HG03521 (cell line): Measurements from ENCODE around the gene HNRNPD.
"Not testable (repeated sequence)": the region's sequence is repeated elsewhere in the genome, so short reads cannot be mapped to it uniquely, and the experiment has no call there.

Experiments
- ATAC-seq: cut with Tn5 transposase; IDR thresholded peaks from one replicate; pipeline ENCODE4 v1.9.1; 2021; ENCODE audit warnings: mild to moderate bottlenecking, moderate library complexity; ENCODE audit not compliant: unreplicated experiment

The HNRNPD gene

GRCh38 chr4:82373486-82373815, 340 bp downstream of the HNRNPD start:
- peak; percentile 18 for ATAC-seq

DNA sequence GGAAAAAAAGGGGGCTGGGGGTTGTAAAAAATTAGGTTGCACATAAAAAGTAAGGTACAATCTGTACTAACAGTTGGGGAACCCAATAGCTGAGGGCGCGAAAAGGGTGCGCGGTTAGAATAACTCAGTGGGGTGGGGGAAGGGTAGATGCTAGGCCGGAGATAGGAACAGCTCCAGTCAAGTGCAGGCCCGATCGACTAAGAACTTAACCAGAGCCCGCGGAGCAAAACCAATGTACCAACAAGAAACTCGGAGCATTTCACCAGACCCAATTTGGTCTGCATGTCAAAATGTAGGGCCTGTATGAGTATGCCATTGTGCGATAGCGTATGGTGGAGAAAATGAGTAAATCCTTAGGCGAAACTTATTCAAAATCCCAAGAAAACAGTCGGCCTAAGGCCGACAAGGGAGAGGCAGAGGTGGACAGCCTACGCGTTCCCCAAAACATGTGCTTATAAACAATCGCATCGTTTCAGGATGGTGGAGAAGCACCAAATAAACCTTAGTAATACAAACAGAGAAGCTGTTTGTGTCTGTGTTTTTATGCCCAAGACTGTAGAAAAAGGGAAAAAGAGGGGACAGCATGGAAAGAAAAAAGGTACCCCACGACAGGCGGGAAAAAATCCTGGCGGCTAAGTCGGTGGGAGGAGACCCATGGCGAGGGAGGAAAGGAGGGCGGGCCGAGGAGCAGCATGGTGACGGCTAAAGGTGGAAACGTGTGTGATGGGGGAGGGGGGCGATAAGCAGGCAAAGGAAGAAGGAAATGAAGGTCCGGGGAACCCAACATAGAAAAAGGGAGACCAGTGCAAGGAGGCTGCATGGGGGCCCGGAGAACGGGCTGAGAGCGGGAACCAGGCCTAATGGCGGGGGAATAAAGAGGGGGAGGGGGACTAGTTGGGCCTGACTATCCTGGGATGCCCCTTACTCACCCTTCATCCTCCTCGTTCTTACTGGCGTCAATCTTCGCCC, 990 bp downstream of the HNRNPD start:
- ATAC-seq, result no peak

DNA sequence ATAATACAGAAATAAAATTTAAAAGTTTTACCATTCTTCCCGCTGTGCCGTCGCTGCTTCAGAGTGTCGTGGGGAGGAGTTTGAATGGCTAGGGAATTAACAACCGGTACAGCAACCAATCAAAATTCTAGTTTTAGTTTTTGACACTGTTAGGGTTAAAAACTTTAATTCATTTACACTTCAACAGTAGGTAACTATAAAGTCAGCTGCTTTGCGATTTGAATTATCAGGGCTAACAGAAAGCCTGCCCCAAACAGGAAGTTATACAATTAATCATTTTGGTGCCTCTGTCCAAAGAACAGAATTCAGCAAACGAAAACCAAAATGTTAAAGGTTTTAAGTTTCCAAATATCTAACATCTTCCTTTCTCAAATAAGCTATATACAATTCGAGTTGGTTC, 2.3 kb downstream of the HNRNPD start:
- no peak for ATAC-seq

GRCh38 chr4:82367438-82368097, 6.2 kb downstream of the HNRNPD start:
- no peak for ATAC-seq

GRCh38 chr4:82366431-82366830, 7.4 kb downstream of the HNRNPD start:
- not testable (repeated sequence) for ATAC-seq

GRCh38 chr4:82363896-82364487, 9.8 kb downstream of the HNRNPD start:
- ATAC-seq, result no peak

- ATAC-seq, result no peak
Observed at GRCh38 chr4:82362565-82362964, 11.2 kb downstream of the HNRNPD start.

DNA sequence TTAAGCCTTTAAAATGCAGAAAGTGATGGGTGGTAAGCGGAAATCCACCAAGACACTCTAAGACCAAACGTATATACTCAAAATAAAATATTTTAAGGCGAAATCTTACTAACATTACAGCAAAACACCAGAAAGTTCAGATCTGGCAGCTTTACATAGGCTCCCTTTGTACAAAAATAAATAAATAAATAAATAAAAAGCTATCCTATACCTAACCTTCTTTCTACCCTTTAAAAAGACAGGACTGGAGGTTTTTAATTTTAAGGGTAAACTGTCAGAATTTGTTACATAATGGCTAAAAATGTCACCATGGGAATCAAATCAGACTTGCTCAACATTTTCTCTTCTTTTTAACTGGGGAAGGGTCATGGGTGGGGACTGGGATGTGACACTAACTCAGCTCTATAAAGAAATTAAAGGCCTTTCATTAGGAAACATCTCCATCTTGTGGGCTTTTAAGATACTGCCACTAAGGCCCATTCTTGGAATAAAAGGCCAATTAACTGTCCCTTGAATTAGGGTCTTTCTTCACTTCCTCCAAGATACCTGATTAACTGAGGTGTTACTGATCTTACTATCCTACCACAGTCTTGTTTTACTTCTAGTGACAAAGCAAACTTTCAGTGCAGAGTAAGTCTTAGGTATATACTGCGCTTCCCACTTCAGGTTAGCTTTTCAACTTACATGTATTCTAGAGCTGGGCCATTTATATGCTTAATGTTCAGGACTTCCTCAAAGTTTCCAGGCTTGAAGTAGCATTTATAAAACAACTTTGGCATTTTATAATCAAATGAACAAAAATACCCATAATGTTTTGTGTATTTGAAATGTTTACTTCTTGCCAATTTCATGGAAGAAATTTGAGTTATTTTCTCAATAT, 13.3 kb downstream of the HNRNPD start:
- no peak for ATAC-seq

DNA sequence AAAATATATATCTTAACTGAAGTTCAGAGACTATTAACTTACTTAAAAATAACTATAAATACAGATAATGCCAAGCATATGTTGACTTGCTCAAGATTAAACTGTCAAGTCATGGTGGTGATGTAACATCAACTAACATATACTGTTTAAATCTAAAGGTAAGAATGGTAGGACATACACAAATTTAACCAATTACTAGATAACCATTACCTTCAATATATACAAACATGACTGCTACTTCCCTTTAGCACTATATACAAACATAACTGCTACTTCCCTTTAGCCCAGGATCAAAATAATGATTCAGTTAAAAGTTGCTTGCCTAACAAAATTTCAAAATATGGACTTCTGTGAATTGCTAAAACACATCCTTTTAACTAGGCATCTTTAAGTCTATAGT, 14.9 kb downstream of the HNRNPD start:
- ATAC-seq, result no peak

DNA sequence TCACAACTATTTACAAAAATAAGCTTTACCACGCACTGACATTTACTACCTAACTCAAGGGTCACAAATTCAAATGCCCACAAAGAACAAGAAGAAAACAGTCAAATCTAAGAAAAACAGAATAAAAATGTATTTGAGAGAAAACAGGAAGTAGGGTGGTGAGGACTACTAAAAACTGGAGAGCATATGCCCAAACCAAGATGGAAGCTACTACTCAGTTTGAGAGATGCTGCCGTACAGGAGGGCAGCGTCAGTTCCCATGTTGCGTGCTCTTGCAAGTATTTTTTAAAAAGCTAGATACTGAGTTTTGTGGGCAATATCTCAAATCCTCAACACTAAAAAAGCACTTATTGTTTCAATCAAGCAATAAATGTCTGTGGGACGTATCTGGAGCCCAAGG, 16.2 kb downstream of the HNRNPD start:
- ATAC-seq, result no peak

DNA sequence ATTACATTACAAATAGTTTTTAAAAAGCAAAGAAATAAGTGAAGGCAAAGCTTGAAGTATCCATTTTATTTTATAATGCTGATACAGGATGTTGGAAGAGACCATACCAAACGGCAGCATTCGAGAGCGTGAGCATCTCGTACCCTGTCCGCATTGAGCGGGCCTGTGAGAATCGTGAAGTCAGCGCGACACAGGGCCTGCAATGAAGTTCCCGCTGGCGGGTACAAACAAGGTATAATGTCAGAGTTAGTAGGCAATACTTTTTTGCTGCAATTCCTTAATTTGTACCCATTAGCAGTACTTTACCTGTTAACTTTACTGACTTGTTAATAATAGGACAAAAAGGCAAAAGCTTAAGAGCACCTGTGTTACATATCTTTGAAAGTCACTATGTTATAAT, 19.0 kb downstream of the HNRNPD start:
- ATAC-seq, result no peak

GRCh38 chr4:82352825-82353366, 20.9 kb downstream of the HNRNPD start:
- no peak for ATAC-seq

GRCh38 chr4:82352118-82352824, 21.5 kb downstream of the HNRNPD start:
- ATAC-seq, result no peak

GRCh38 chr4:82346126-82346525, 27.7 kb downstream of the HNRNPD start:
- ATAC-seq, result no peak

DNA sequence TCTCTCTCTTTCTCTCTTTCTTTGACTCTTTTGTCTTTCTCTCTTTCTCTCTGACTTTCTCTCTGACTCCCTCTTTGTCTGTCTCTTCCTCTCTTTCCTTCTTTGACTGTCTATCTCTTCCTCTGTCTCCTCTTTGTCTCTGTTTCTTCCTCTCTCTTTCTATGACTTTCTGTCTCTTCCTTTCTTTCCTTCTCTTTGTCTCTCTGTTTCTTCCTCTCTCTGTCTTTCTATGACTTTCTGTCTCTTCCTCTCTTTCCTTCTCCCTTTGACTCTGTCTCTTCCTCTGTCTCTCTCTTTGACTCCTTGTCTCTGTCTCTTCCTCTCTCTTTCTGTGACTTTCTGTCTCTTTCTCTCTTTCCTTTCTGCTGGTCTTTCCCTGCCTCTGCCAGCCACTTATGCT, 38.7 kb downstream of the HNRNPD start:
- ATAC-seq, result no peak

DNA sequence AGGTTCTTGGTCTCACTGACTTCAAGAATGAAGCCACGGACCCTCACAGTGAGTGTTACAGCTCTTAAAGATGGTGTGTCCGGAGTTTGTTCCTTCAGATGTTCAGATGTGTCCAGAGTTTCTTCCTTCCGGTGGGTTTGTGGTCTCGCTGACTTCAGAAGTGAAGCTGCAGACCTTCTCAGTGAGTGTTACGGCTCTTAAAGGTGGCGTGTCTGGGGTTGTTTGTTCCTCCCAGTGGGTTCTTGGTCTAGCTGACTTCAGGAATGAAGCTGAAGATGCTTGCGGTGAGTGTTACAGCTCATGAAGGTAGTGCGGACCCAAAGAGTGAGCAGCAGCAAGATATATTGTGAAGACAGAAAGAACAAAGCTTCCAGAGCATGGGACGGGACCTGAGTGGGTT, 40.1 kb downstream of the HNRNPD start:
- ATAC-seq, result not testable (repeated sequence)

- ATAC-seq, result no peak
Observed at GRCh38 chr4:82331814-82332213, 42.0 kb downstream of the HNRNPD start.

DNA sequence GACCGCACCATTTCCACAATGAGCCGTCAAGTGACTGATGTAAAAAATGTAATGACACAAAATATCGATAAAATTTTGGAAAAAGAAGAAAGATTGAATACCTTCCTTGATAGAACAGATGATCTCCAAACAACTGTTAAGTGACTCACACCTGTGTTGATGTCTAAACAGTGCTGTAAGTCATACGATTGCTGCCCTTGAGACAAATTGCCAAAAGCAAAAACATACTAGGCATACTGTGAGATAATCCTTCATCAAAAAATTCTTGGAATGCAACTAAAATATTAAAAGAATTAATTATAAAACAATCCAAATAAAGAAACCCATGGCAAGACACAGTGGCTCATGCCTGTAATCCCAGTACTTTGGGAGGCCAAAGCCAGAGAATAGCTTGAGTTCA, 53.4 kb downstream of the HNRNPD start:
- no peak for ATAC-seq

GRCh38 chr4:82303063-82303462, 70.7 kb downstream of the HNRNPD start:
- not testable (repeated sequence) for ATAC-seq
